Liver (tissue), 9 donors: ENCODE measurements around the gene SMG6. TPM values are rescaled to one million over a fixed set of nuclear protein-coding genes. Genes with fewer than 3 reads are reported as not detected.

Experiments used
- DNase-seq: peaks from one replicate; pipeline ENCODE4 v3.0.0-alpha.2; 2017; ENCODE audit warnings: low spot score
- H3K27ac ChIP-seq, 2 donors: one replicate each; pipeline ENCODE4 v1.7.0; 2013; ENCODE audit warnings: inconsistent platforms in 2 of 2, low read length in 2 of 2, control low read depth in 1 of 2, low read depth in 1 of 2, mild to moderate bottlenecking in 1 of 2
- H3K27me3 ChIP-seq, 4 donors: one replicate each; pipeline versions ENCODE4 v1.6.1 to v1.7.0; 2013; ENCODE audit warnings: low read length in 3 of 4, inconsistent platforms in 1 of 4, mild to moderate bottlenecking in 1 of 4, moderate library complexity in 1 of 4; ENCODE audit not compliant: control insufficient read depth in 4 of 4, insufficient read depth in 4 of 4
- H3K36me3 ChIP-seq, 4 donors: one replicate each; pipeline versions ENCODE4 v1.6.1 to v1.7.0; 2013; ENCODE audit warnings: low read length in 3 of 4, mild to moderate bottlenecking in 3 of 4, low read depth in 1 of 4, moderate library complexity in 1 of 4; ENCODE audit not compliant: control insufficient read depth in 4 of 4, insufficient read depth in 3 of 4
- H3K4me1 ChIP-seq, 4 donors: one replicate each; pipeline versions ENCODE4 v1.6.1 to v1.7.0; 2013; ENCODE audit warnings: low read length in 3 of 4, mild to moderate bottlenecking in 3 of 4, moderate library complexity in 1 of 4; ENCODE audit not compliant: control insufficient read depth in 4 of 4, insufficient read depth in 4 of 4
- H3K4me3 ChIP-seq, 3 donors: one replicate each; pipeline versions ENCODE4 v1.6.1 to v1.7.0; 2013; ENCODE audit warnings: low read length in 3 of 3, control low read depth in 1 of 3, low read depth in 1 of 3, mild to moderate bottlenecking in 1 of 3
- H3K9ac ChIP-seq, 2 donors: one replicate each; pipeline ENCODE4 v1.7.0; 2013; ENCODE audit warnings: low read length in 2 of 2, mild to moderate bottlenecking in 2 of 2, moderate library complexity in 2 of 2, control low read depth in 1 of 2, low read depth in 1 of 2
- H3K9me3 ChIP-seq, 4 donors: one replicate each; pipeline versions ENCODE4 v1.6.1 to v1.7.0; 2013; ENCODE audit warnings: low read length in 3 of 4; ENCODE audit not compliant: control insufficient read depth in 4 of 4
- ATF3 ChIP-seq: IDR thresholded peaks from 2 replicates; pipeline ENCODE4 v1.6.1; 2016; ENCODE audit warnings: antibody characterized with exemption
- CTCF ChIP-seq: fragments of 150-350 bp; IDR thresholded peaks from 2 replicates; pipeline ENCODE4 v1.5.1; 2017; ENCODE audit warnings: improper control_type of control experiment, low read depth, low read length; ENCODE audit not compliant: missing input control
- EGR1 ChIP-seq, 2 donors: IDR thresholded peaks; 2 replicates each; pipeline ENCODE4 v1.6.1; 2016 to 2018; ENCODE audit warnings: antibody characterized with exemption in 2 of 2, low read depth in 2 of 2
- FOXA1 ChIP-seq: IDR thresholded peaks from 2 replicates; pipeline ENCODE4 v1.6.1; 2016; ENCODE audit warnings: antibody characterized with exemption
- FOXA2 ChIP-seq: IDR thresholded peaks from 2 replicates; pipeline ENCODE4 v1.6.1; 2016; ENCODE audit warnings: antibody characterized with exemption
- GABPA ChIP-seq, 2 donors: IDR thresholded peaks in 1 of 2; conservative IDR thresholded peaks in 1 of 2; 2 replicates each; pipeline ENCODE4 v1.6.1; 2016; ENCODE audit warnings: antibody characterized with exemption in 2 of 2, mild to moderate bottlenecking in 1 of 2, moderate library complexity in 1 of 2
- HNF4G ChIP-seq: IDR thresholded peaks from 2 replicates; pipeline ENCODE4 v1.6.1; 2016; ENCODE audit warnings: antibody characterized with exemption
- JUND ChIP-seq, 2 donors: IDR thresholded peaks; 2 replicates each; pipeline ENCODE4 v1.6.1; 2016; ENCODE audit warnings: antibody characterized with exemption in 2 of 2
- NR2F2 ChIP-seq: IDR thresholded peaks from 2 replicates; pipeline ENCODE4 v1.6.1; 2016; ENCODE audit warnings: antibody characterized with exemption
- RAD21 ChIP-seq, 2 donors: IDR thresholded peaks; 2 replicates each; pipeline ENCODE4 v1.6.1; 2016; ENCODE audit warnings: antibody characterized with exemption in 2 of 2, mild to moderate bottlenecking in 2 of 2
- RXRA ChIP-seq, 2 donors: IDR thresholded peaks; 2 replicates each; pipeline ENCODE4 v1.6.1; 2017 to 2018; ENCODE audit warnings: antibody characterized with exemption in 2 of 2, mild to moderate bottlenecking in 1 of 2
- SP1 ChIP-seq: IDR thresholded peaks from 2 replicates; pipeline ENCODE4 v1.6.1; 2018; ENCODE audit warnings: antibody characterized with exemption, mild to moderate bottlenecking
- TAF1 ChIP-seq: conservative IDR thresholded peaks from 2 replicates; pipeline ENCODE4 v1.6.1; 2016; ENCODE audit warnings: antibody characterized with exemption, mild to moderate bottlenecking
- YY1 ChIP-seq: IDR thresholded peaks from 2 replicates; pipeline ENCODE4 v1.6.1; 2016; ENCODE audit warnings: antibody characterized with exemption, mild to moderate bottlenecking
- polyA plus RNA-seq, 2 donors: library from polyadenylated mRNA; stranded (reverse) in 1 of 2; unstranded in 1 of 2; fragments of 200-250 nt in 1 of 2; fragments of >200 nt in 1 of 2; fragmentation: Nextera tagmentation in 1 of 2; extraction: Ambion mirVana in 1 of 2; gene quantifications; one replicate each; pipeline versions ENCODE4 v1.2.1 to v1.2.3, GENCODE V29; 2013 to 2015
- total RNA-seq, 2 donors: library from RNA; depleted of rRNA; stranded (reverse); fragments of >200 nt; gene quantifications; one replicate each; pipeline ENCODE4 v1.2.3, GENCODE V29; 2014
- TF ChIP-seq, protein P1 (sequence below): IDR thresholded peaks from 2 replicates; pipeline ENCODE4 v1.6.1; 2016; ENCODE audit warnings: antibody characterized with exemption, mild to moderate bottlenecking
- TF ChIP-seq, protein P2 (sequence below): IDR thresholded peaks from 2 replicates; pipeline ENCODE4 v1.6.1; 2016; ENCODE audit warnings: antibody characterized with exemption
- TF ChIP-seq, protein P3 (sequence below): IDR thresholded peaks from 2 replicates; pipeline ENCODE4 v1.6.1; 2016; ENCODE audit warnings: antibody characterized with exemption
- donor health status: healthy.
- donor health status: healthy.
- donor health status: healthy.
- donor health status: healthy.
- donor health status: healthy.

The SMG6 gene
- total and polyA plus RNA-seq, 4 donors, result 4.9 to 12.0 (median 8.2) TPM

- no peak for TF ChIP-seq FOXA1
- TF ChIP-seq RAD21 (IDR thresholded peaks at IDR 0.05), result no peak
- TF ChIP-seq, protein P1, sequence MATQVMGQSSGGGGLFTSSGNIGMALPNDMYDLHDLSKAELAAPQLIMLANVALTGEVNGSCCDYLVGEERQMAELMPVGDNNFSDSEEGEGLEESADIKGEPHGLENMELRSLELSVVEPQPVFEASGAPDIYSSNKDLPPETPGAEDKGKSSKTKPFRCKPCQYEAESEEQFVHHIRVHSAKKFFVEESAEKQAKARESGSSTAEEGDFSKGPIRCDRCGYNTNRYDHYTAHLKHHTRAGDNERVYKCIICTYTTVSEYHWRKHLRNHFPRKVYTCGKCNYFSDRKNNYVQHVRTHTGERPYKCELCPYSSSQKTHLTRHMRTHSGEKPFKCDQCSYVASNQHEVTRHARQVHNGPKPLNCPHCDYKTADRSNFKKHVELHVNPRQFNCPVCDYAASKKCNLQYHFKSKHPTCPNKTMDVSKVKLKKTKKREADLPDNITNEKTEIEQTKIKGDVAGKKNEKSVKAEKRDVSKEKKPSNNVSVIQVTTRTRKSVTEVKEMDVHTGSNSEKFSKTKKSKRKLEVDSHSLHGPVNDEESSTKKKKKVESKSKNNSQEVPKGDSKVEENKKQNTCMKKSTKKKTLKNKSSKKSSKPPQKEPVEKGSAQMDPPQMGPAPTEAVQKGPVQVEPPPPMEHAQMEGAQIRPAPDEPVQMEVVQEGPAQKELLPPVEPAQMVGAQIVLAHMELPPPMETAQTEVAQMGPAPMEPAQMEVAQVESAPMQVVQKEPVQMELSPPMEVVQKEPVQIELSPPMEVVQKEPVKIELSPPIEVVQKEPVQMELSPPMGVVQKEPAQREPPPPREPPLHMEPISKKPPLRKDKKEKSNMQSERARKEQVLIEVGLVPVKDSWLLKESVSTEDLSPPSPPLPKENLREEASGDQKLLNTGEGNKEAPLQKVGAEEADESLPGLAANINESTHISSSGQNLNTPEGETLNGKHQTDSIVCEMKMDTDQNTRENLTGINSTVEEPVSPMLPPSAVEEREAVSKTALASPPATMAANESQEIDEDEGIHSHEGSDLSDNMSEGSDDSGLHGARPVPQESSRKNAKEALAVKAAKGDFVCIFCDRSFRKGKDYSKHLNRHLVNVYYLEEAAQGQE, result no peak
- no peak for TF ChIP-seq YY1
- TF ChIP-seq SP1, result no peak
- TF ChIP-seq JUND (IDR thresholded peaks at IDR 0.05), result no peak
- no peak for TF ChIP-seq ATF3
- TF ChIP-seq CTCF, result no peak
- TF ChIP-seq HNF4G, result no peak
- TF ChIP-seq FOXA2, result no peak
- no peak for TF ChIP-seq GABPA (IDR thresholded peaks at IDR 0.05 in 1 of 2, conservative IDR thresholded peaks at IDR 0.05 in 1 of 2)
- no peak for TF ChIP-seq EGR1 (IDR thresholded peaks at IDR 0.05; ENCODE audit: low read depth in 2 of 2)
- TF ChIP-seq, protein P2, sequence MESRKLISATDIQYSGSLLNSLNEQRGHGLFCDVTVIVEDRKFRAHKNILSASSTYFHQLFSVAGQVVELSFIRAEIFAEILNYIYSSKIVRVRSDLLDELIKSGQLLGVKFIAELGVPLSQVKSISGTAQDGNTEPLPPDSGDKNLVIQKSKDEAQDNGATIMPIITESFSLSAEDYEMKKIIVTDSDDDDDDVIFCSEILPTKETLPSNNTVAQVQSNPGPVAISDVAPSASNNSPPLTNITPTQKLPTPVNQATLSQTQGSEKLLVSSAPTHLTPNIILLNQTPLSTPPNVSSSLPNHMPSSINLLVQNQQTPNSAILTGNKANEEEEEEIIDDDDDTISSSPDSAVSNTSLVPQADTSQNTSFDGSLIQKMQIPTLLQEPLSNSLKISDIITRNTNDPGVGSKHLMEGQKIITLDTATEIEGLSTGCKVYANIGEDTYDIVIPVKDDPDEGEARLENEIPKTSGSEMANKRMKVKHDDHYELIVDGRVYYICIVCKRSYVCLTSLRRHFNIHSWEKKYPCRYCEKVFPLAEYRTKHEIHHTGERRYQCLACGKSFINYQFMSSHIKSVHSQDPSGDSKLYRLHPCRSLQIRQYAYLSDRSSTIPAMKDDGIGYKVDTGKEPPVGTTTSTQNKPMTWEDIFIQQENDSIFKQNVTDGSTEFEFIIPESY, result no peak
- TF ChIP-seq, protein P3, sequence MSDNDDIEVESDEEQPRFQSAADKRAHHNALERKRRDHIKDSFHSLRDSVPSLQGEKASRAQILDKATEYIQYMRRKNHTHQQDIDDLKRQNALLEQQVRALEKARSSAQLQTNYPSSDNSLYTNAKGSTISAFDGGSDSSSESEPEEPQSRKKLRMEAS, result no peak
- no peak for TF ChIP-seq RXRA (IDR thresholded peaks at IDR 0.05)
- no peak for TF ChIP-seq TAF1
- no peak for TF ChIP-seq NR2F2
- H3K27ac ChIP-seq, result no peak overlapping the region
- no peak overlapping the region for H3K4me3 ChIP-seq
- H3K4me1 ChIP-seq, result peaks cover 0 to 11% (median 2%) of the 10 kb centered on the region in 4 donors
- H3K9ac ChIP-seq, result no peak overlapping the region
- H3K27me3 ChIP-seq, result no peaks in the 10 kb centered on the region
- no peaks in the 10 kb centered on the region for H3K36me3 ChIP-seq
- no peak for DNase-seq
- no peaks in the 10 kb centered on the region for H3K9me3 ChIP-seq
Measured at GRCh38 chr17:2223617-2223927, 80.0 kb downstream of the SMG6 start.
